Measurements from ENCODE around the gene F2RL2. TPM values are rescaled to one million over a fixed set of nuclear protein-coding genes. Genes with fewer than 3 reads are reported as not detected.

Gene F2RL2
- total RNA-seq, 1 experiment from 2014 or later: not detected

- H3K23me2 ChIP-seq (ENCODE audit: insufficient read length, low read depth, low read length, poor library complexity, severe bottlenecking): no peaks in the 10 kb centered on the region
- no peak overlapping the region for H2BK15ac ChIP-seq (ENCODE audit: low read depth, low read length)
- Mint-ChIP-seq H3K4me1 (no peaks in the 10 kb centered on the region), H3K27ac (no peak overlapping the region), H3K4me3 (no peak overlapping the region), H3K27me3 (ENCODE audit: low read depth) (no peaks in the 10 kb centered on the region; the same call in 1 of the 2 replicates), H3K9me3 (peaks cover 12 to 15% of the 10 kb centered on the region in 2 experiments), H3K36me3 (ENCODE audit: insufficient read depth in 1 of 3, low read depth in 3 of 3) (peaks cover 25 to 34% (median 29%) of the 10 kb centered on the region in 3 experiments)
- no peak overlapping the region for H2AK5ac ChIP-seq (ENCODE audit: insufficient read length, low read length)
- H3K27ac ChIP-seq (ENCODE audit: insufficient read length, low read depth, low read length): no peak overlapping the region
- no peak overlapping the region for H2BK20ac ChIP-seq (ENCODE audit: low read depth, low read length, poor library complexity, severe bottlenecking)
- no peak overlapping the region for H3K56ac ChIP-seq (ENCODE audit: insufficient read length, low read depth, low read length)
- no peak for TF ChIP-seq CTCF (conservative IDR thresholded peaks at IDR 0.05)
- H4K8ac ChIP-seq (replicated peaks; ENCODE audit: insufficient read length, low read depth, low read length): no peak overlapping the region
- H3K79me1 ChIP-seq (ENCODE audit: insufficient read depth, low read depth, low read length, poor library complexity, severe bottlenecking): no peaks in the 10 kb centered on the region
- no peaks in the 10 kb centered on the region for H3K9me3 ChIP-seq (ENCODE audit: control insufficient read depth, low read depth, low read length)
- no peak overlapping the region for H3K4ac ChIP-seq (ENCODE audit: low read depth, low read length)
- H3K18ac ChIP-seq (ENCODE audit: insufficient read length, low read depth, low read length): no peak overlapping the region
- H2AFZ ChIP-seq (ENCODE audit: low read length): no peak overlapping the region
- no peaks in the 10 kb centered on the region for H3K4me1 ChIP-seq (ENCODE audit: insufficient read depth, low read length)
- no peaks in the 10 kb centered on the region; the same call in 1 of the 2 replicates for H3K27me3 ChIP-seq (ENCODE audit: insufficient read depth, low read length)
- WGBS (ENCODE audit: extremely low coverage, insufficient read length, low lambda C conversion rate): no CpG with 5 or more reads among the region's 2 CpGs
- H3T11ph ChIP-seq (ENCODE audit: low read length): no peak overlapping the region
- H2BK12ac ChIP-seq (ENCODE audit: insufficient read length, low read depth, low read length): no peak overlapping the region
- DNase-seq: no peak
- no peaks in the 10 kb centered on the region for H4K20me1 ChIP-seq (ENCODE audit: control insufficient read depth, insufficient read depth, insufficient read length)
- H2BK120ac ChIP-seq (ENCODE audit: low read depth, low read length, poor library complexity, severe bottlenecking): no peak overlapping the region
- no peak overlapping the region for H3K4me2 ChIP-seq (ENCODE audit: insufficient read depth, insufficient read length, low read length)
- no peak overlapping the region for H3K14ac ChIP-seq (ENCODE audit: insufficient read depth, low read length)
- H3K9ac ChIP-seq (ENCODE audit: extremely low read depth, insufficient read length, low read length): no peak overlapping the region
- H4K91ac ChIP-seq (ENCODE audit: insufficient read length, low read depth, low read length): no peak overlapping the region
- H4K5ac ChIP-seq (ENCODE audit: insufficient read length, low read depth, low read length): no peak overlapping the region
- no peak overlapping the region for H3K23ac ChIP-seq (ENCODE audit: insufficient read length, low read depth, low read length)
- H2BK5ac ChIP-seq (ENCODE audit: insufficient read length, low read length): no peak overlapping the region
- H3K79me2 ChIP-seq (ENCODE audit: insufficient read depth, low read length): no peaks in the 10 kb centered on the region
Observed at GRCh38 chr5:76649140-76649539, 25.9 kb upstream of the F2RL2 start.

All from H9 (cell line).